Measurements from ENCODE around the gene ANXA5.
"Not testable (repeated sequence)": the region's sequence is repeated elsewhere in the genome, so short reads cannot be mapped to it uniquely, and the experiment has no call there.

Gene ANXA5

GRCh38 chr4:121696581-121697461 is at the start of gene ANXA5:
ANXA5 (minus strand) TSS chr4:121696980; CDS start chr4:121696589, 391 bp downstream.
- ATAC-seq (peak; percentile 93), DNase-seq (ENCODE audit: low spot score in 2 of 2) (peak; percentile 72 to 88)
- Mint-ChIP-seq H3K27ac (peak within 1 kb of the TSS; percentile 97), H3K4me1 (peaks cover 38% of the 10 kb centered on the region), H3K9me3 (no peaks in the 10 kb centered on the region), H3K36me3 (peaks cover 27% of the 10 kb centered on the region), H3K4me3 (peak within 1 kb of the TSS; percentile 95)

- H3K4me1 Mint-ChIP-seq, result no peaks in the 10 kb centered on the region
- DNase-seq (ENCODE audit: low spot score in 2 of 2) (no peak), ATAC-seq (no peak)
- no peak overlapping the region for H3K4me3 Mint-ChIP-seq
- no peaks in the 10 kb centered on the region for H3K36me3 Mint-ChIP-seq
- no peak overlapping the region for H3K27ac Mint-ChIP-seq
- no peaks in the 10 kb centered on the region for H3K9me3 Mint-ChIP-seq
Observed at GRCh38 chr4:121742794-121743193, 46.0 kb upstream of the ANXA5 start.

- ATAC-seq, result no peak
- no peak for DNase-seq (ENCODE audit: low spot score in 2 of 2)
- Mint-ChIP-seq H3K36me3 (no peaks in the 10 kb centered on the region), H3K9me3 (no peaks in the 10 kb centered on the region), H3K4me3 (no peak overlapping the region), H3K27ac (no peak overlapping the region), H3K4me1 (no peaks in the 10 kb centered on the region)
Observed at GRCh38 chr4:121741751-121742150, 45.0 kb upstream of the ANXA5 start.

- H3K27ac Mint-ChIP-seq, result no peak overlapping the region
- DNase-seq (ENCODE audit: low spot score in 2 of 2), result no peak
Observed at GRCh38 chr4:121740796-121741409, 44.1 kb upstream of the ANXA5 start.

GRCh38 chr4:121739575-121739974 is 42.8 kb upstream of the ANXA5 start:
- Mint-ChIP-seq H3K27ac (no peak overlapping the region), H3K9me3 (no peaks in the 10 kb centered on the region), H3K4me3 (no peak overlapping the region), H3K4me1 (no peaks in the 10 kb centered on the region), H3K36me3 (no peaks in the 10 kb centered on the region)
- no peak for ATAC-seq
- DNase-seq (ENCODE audit: low spot score in 2 of 2), result no peak

More at GRCh38 chr4:121740796-121741409, 44.1 kb upstream of the ANXA5 start:
- Mint-ChIP-seq H3K36me3 (no peaks in the 10 kb centered on the region), H3K4me1 (no peaks in the 10 kb centered on the region), H3K4me3 (no peak overlapping the region), H3K9me3 (no peaks in the 10 kb centered on the region)
- ATAC-seq, result no peak

- Mint-ChIP-seq H3K27ac (no peak overlapping the region), H3K9me3 (no peaks in the 10 kb centered on the region), H3K4me1 (no peaks in the 10 kb centered on the region), H3K36me3 (no peaks in the 10 kb centered on the region), H3K4me3 (no peak overlapping the region)
- DNase-seq (ENCODE audit: low spot score in 2 of 2) (no peak), ATAC-seq (no peak)
Observed at GRCh38 chr4:121738780-121739535, 42.2 kb upstream of the ANXA5 start.

GRCh38 chr4:121737846-121738554 is 41.2 kb upstream of the ANXA5 start:
- no peak for ATAC-seq
- H3K4me3 Mint-ChIP-seq, result no peak overlapping the region
- no peak overlapping the region for H3K27ac Mint-ChIP-seq

GRCh38 chr4:121736735-121737351 is 40.1 kb upstream of the ANXA5 start:
- no peak overlapping the region for H3K4me3 Mint-ChIP-seq
- no peaks in the 10 kb centered on the region for H3K4me1 Mint-ChIP-seq
- ATAC-seq (peak; percentile 42), DNase-seq (ENCODE audit: low spot score in 2 of 2) (peak in 1 of 2 donors; percentile 21)
- H3K36me3 Mint-ChIP-seq, result no peaks in the 10 kb centered on the region
- no peak overlapping the region for H3K27ac Mint-ChIP-seq
- no peaks in the 10 kb centered on the region for H3K9me3 Mint-ChIP-seq

More at GRCh38 chr4:121737846-121738554, 41.2 kb upstream of the ANXA5 start:
- Mint-ChIP-seq H3K4me1 (no peaks in the 10 kb centered on the region), H3K36me3 (no peaks in the 10 kb centered on the region), H3K9me3 (no peaks in the 10 kb centered on the region)
- DNase-seq (ENCODE audit: low spot score in 2 of 2), result no peak

- H3K4me3 Mint-ChIP-seq, result no peak overlapping the region
- no peak overlapping the region for H3K27ac Mint-ChIP-seq
- H3K9me3 Mint-ChIP-seq, result no peaks in the 10 kb centered on the region
- no peak for DNase-seq (ENCODE audit: low spot score in 2 of 2)
- H3K36me3 Mint-ChIP-seq, result no peaks in the 10 kb centered on the region
- H3K4me1 Mint-ChIP-seq, result no peaks in the 10 kb centered on the region
- ATAC-seq, result no peak
Observed at GRCh38 chr4:121734571-121734970, 37.8 kb upstream of the ANXA5 start.

GRCh38 chr4:121733942-121734341 is 37.2 kb upstream of the ANXA5 start:
- DNase-seq (ENCODE audit: low spot score in 2 of 2) (no peak), ATAC-seq (no peak)
- Mint-ChIP-seq H3K36me3 (no peaks in the 10 kb centered on the region), H3K4me3 (no peak overlapping the region), H3K4me1 (no peaks in the 10 kb centered on the region), H3K9me3 (no peaks in the 10 kb centered on the region), H3K27ac (no peak overlapping the region)

GRCh38 chr4:121729753-121730152 is 33.0 kb upstream of the ANXA5 start:
- H3K4me3 Mint-ChIP-seq; DNase-seq (ENCODE audit: low spot score in 2 of 2); H3K27ac Mint-ChIP-seq; ATAC-seq; H3K9me3 Mint-ChIP-seq; H3K4me1 Mint-ChIP-seq; H3K36me3 Mint-ChIP-seq: not testable (repeated sequence)

GRCh38 chr4:121728798-121729226 is 32.0 kb upstream of the ANXA5 start:
- no peaks in the 10 kb centered on the region for H3K9me3 Mint-ChIP-seq
- H3K4me3 Mint-ChIP-seq, result no peak overlapping the region
- no peaks in the 10 kb centered on the region for H3K4me1 Mint-ChIP-seq
- no peaks in the 10 kb centered on the region for H3K36me3 Mint-ChIP-seq
- H3K27ac Mint-ChIP-seq, result no peak overlapping the region
- peak; percentile 12 for ATAC-seq
- DNase-seq (ENCODE audit: low spot score in 2 of 2), result no peak

GRCh38 chr4:121728066-121728465 is 31.3 kb upstream of the ANXA5 start:
- H3K4me1 Mint-ChIP-seq, result no peaks in the 10 kb centered on the region
- ATAC-seq, result no peak

GRCh38 chr4:121726642-121727268 is 30.0 kb upstream of the ANXA5 start:
- Mint-ChIP-seq H3K36me3 (no peaks in the 10 kb centered on the region), H3K4me3 (no peak overlapping the region), H3K9me3 (no peaks in the 10 kb centered on the region), H3K4me1 (no peaks in the 10 kb centered on the region), H3K27ac (no peak overlapping the region)
- DNase-seq (ENCODE audit: low spot score in 2 of 2) (peak in 1 of 2 donors; percentile 11), ATAC-seq (peak; percentile 95)

More at GRCh38 chr4:121728066-121728465, 31.3 kb upstream of the ANXA5 start:
- H3K4me3 Mint-ChIP-seq, result no peak overlapping the region
- no peak for DNase-seq (ENCODE audit: low spot score in 2 of 2)
- no peaks in the 10 kb centered on the region for H3K36me3 Mint-ChIP-seq
- H3K27ac Mint-ChIP-seq, result no peak overlapping the region
- H3K9me3 Mint-ChIP-seq, result no peaks in the 10 kb centered on the region
